PC-9 (cell line): ENCODE results near the gene TTC28.

Experiments
- CTCF ChIP-seq: fragments of 200-600 bp; sonication (generic); conservative IDR thresholded peaks from 2 replicates; pipeline ENCODE4 v1.6.1; 2017; ENCODE audit warnings: mixed run types, antibody characterized with exemption, mild to moderate bottlenecking, moderate library complexity
- EZH2 ChIP-seq: fragments of 200-600 bp; sonication (generic); IDR thresholded peaks from 2 replicates; pipeline ENCODE4 v1.8.0; 2017; ENCODE audit warnings: antibody characterized with exemption, low read depth

GRCh38 chr22:27999876-28000275, 679.8 kb downstream of the TTC28 start:
- TF ChIP-seq EZH2, result no peak
- no peak for TF ChIP-seq CTCF
